Endothelial cell of umbilical vein (primary cell): ENCODE measurements around the gene HEATR5B. TPM values are rescaled to one million over a fixed set of nuclear protein-coding genes. Genes with fewer than 3 reads are reported as not detected.

ENCODE experiments used
- BruUV-seq: library from RNA; stranded (reverse); fragments of 400-500 nt; replicated peaks from 2 replicates; lab custom pipeline; 2021; lab: Mats Ljungman, UMichigan
- CTCF ChIA-PET: fragments of 300-600, 350-600 bp; sonication (Branson Sonifier 250); formaldehyde crosslinking; loops from one replicate; lab custom pipeline; 2021; ENCODE audit warnings: antibody characterized with exemption, inconsistent platforms; lab: Charles Lee
- POLR2A ChIA-PET: fragments of 300-600, 350-600 bp; sonication (Branson Sonifier 250); formaldehyde crosslinking; loops from one replicate; lab custom pipeline; 2021; ENCODE audit warnings: antibody characterized with exemption, inconsistent platforms; lab: Charles Lee
- DNase-seq: peaks from one replicate; pipeline ENCODE4 v3.0.0-alpha.2; 2011; ENCODE audit warnings: low read depth, low spot score
- FAIRE-seq: peaks from 2 replicates; lab custom pipeline; 2011; peaks lifted over from hg19 to GRCh38; lab: Jason Lieb, UNC
- H2AFZ ChIP-seq: 2 replicates; pipeline ENCODE4 v1.6.0; 2012; ENCODE audit warnings: low read depth, low read length, control low read depth, inconsistent platforms
- H3K27ac ChIP-seq: 2 replicates; pipeline ENCODE4 v1.5.1; 2011; ENCODE audit warnings: low read depth, mild to moderate bottlenecking, control low read depth, low read length, moderate library complexity; ENCODE audit not compliant: insufficient read depth
- H3K27me3 ChIP-seq, 2 experiments: 2 replicates each; pipeline versions ENCODE4 v1.6.0 to v1.6.1; 2011; ENCODE audit warnings: low read length in 2 of 2, mixed read lengths in 1 of 2; ENCODE audit not compliant: control insufficient read depth in 2 of 2, insufficient read depth in 2 of 2
- H3K36me3 ChIP-seq, 2 experiments: 2 replicates in 1 of 2; 3 replicates in 1 of 2; pipeline ENCODE4 v1.5.1; 2011; ENCODE audit warnings: low read length in 2 of 2, mild to moderate bottlenecking in 1 of 2, moderate library complexity in 1 of 2; ENCODE audit not compliant: control insufficient read depth in 2 of 2, insufficient read depth in 2 of 2; ENCODE audit errors: extremely low read depth in 1 of 2
- H3K4me1 ChIP-seq: 3 replicates; pipeline ENCODE4 v1.5.1; 2011; ENCODE audit warnings: mild to moderate bottlenecking, low read length; ENCODE audit not compliant: control insufficient read depth, insufficient read depth; ENCODE audit errors: extremely low read depth
- H3K4me2 ChIP-seq: 2 replicates; pipeline ENCODE4 v1.6.1; 2011; ENCODE audit warnings: low read length, control low read depth, mixed read lengths; ENCODE audit not compliant: insufficient read depth
- H3K4me3 ChIP-seq, 3 experiments: fragments of 200-600 bp in 1 of 3; sonication (generic), shearing (Covaris generic) in 1 of 3; replicated peaks in 1 of 3; 2 replicates each; pipeline ENCODE4 v1.5.1; 2011 to 2016; ENCODE audit warnings: control low read depth in 3 of 3, low read length in 3 of 3, mild to moderate bottlenecking in 2 of 3, inconsistent platforms in 1 of 3, low read depth in 1 of 3, moderate library complexity in 1 of 3; ENCODE audit not compliant: insufficient read depth in 1 of 3
- H3K79me2 ChIP-seq: 2 replicates; pipeline ENCODE4 v1.6.0; 2012; ENCODE audit warnings: low read length, inconsistent platforms; ENCODE audit not compliant: control insufficient read depth, insufficient read depth
- H3K9ac ChIP-seq: replicated peaks from 2 replicates; pipeline ENCODE3; 2011; ENCODE audit warnings: low read length, control low read depth; ENCODE audit not compliant: insufficient read depth; ENCODE audit errors: extremely low read depth
- H3K9me1 ChIP-seq: replicated peaks from 3 replicates; pipeline ENCODE4 v1.6.0; 2011; ENCODE audit warnings: mild to moderate bottlenecking, low read length; ENCODE audit not compliant: control insufficient read depth, insufficient read depth; ENCODE audit errors: extremely low read depth
- H3K9me3 ChIP-seq: replicated peaks from 2 replicates; pipeline ENCODE4 v1.5.1; 2012; ENCODE audit warnings: low read length, inconsistent platforms; ENCODE audit not compliant: control insufficient read depth, insufficient read depth
- H4K20me1 ChIP-seq: replicated peaks from 2 replicates; pipeline ENCODE3; 2011; ENCODE audit warnings: mild to moderate bottlenecking, low read length; ENCODE audit not compliant: control insufficient read depth, insufficient read depth; ENCODE audit errors: extremely low read depth
- EZH2 ChIP-seq: IDR thresholded peaks from 2 replicates; pipeline ENCODE4 v1.6.1; 2012; ENCODE audit warnings: borderline replicate concordance, low read depth, mild to moderate bottlenecking, moderate library complexity, low read length, inconsistent platforms; ENCODE audit not compliant: severe bottlenecking
- FOS ChIP-seq: IDR thresholded peaks from 2 replicates; pipeline ENCODE4 v1.6.1; 2011; ENCODE audit warnings: mild to moderate bottlenecking, low read length, moderate library complexity, borderline replicate concordance; ENCODE audit not compliant: insufficient read depth
- GATA2 ChIP-seq: IDR thresholded peaks from 2 replicates; pipeline ENCODE4 v1.7.0; 2011; ENCODE audit warnings: low read depth, mild to moderate bottlenecking, moderate library complexity, mixed read lengths, low read length; ENCODE audit not compliant: insufficient read length, insufficient read depth
- JUN ChIP-seq: IDR thresholded peaks from 2 replicates; pipeline ENCODE4 v1.6.1; 2011; ENCODE audit warnings: borderline replicate concordance, low read depth; ENCODE audit not compliant: insufficient read length, insufficient read depth
- MYC ChIP-seq: IDR thresholded peaks from one replicate; pipeline ENCODE4 v1.6.1; 2011; ENCODE audit warnings: mild to moderate bottlenecking, low read depth, low read length
- POLR2A ChIP-seq: IDR thresholded peaks from 2 replicates; pipeline ENCODE4 v1.6.1; 2012; ENCODE audit warnings: low read depth, mild to moderate bottlenecking, control low read depth, low read length
- POLR2AphosphoS5 ChIP-seq: IDR thresholded peaks from 2 replicates; pipeline ENCODE4 v1.6.1; 2012; ENCODE audit warnings: low read depth, mild to moderate bottlenecking, control low read depth, low read length, moderate library complexity; ENCODE audit not compliant: insufficient read depth
- dilution Hi-C: fragments of 300-500 bp; cut with MboI; formaldehyde crosslinking; loops from one replicate; pipeline ENCODE4 v1.15.0; 2019; ENCODE audit warnings: low sequenced_read_pairs; ENCODE audit not compliant: extremely low pct_ligation_motif_present
- intact Hi-C: fragments of 100-400 bp; cut with micrococcal nuclease; formaldehyde crosslinking; loops from one replicate; pipeline ENCODE4 v1.10.0; 2022
- polyA plus RNA-seq, 4 experiments: library from polyadenylated mRNA; depleted of rRNA in 3 of 4; stranded (reverse) in 3 of 4; unstranded in 1 of 4; fragments of >200 nt; gene quantifications; 2 replicates each; pipeline versions ENCODE4 v1.2.1 to v1.2.3, GENCODE V29; 2011 to 2012; ENCODE audit warnings: missing spikeins in 1 of 4
- total RNA-seq: library from RNA; stranded (reverse); gene quantifications from 2 replicates; pipeline ENCODE4 v1.2.3, GENCODE V29; 2021
- TF ChIP-seq, protein P1 (sequence below): IDR thresholded peaks from 2 replicates; pipeline ENCODE4 v1.6.1; 2011; ENCODE audit not compliant: insufficient read depth, insufficient read length
- TF ChIP-seq, protein P2 (sequence below), 2 donors: IDR thresholded peaks; 1 replicate in 1 of 2; 2 replicates in 1 of 2; pipeline ENCODE4 v1.5.1; 2011; ENCODE audit warnings: low read length in 2 of 2, mild to moderate bottlenecking in 2 of 2, moderate library complexity in 2 of 2, control low read depth in 1 of 2, inconsistent platforms in 1 of 2, low read depth in 1 of 2; ENCODE audit not compliant: insufficient read depth in 1 of 2; ENCODE audit errors: extremely low read depth in 1 of 2

HEATR5B gene
- total and polyA plus RNA-seq, 2 donors (not counting 3 experiments of a cell fraction or from before 2014, with no cell fraction given): 16.1 to 22.5 TPM

DNA sequence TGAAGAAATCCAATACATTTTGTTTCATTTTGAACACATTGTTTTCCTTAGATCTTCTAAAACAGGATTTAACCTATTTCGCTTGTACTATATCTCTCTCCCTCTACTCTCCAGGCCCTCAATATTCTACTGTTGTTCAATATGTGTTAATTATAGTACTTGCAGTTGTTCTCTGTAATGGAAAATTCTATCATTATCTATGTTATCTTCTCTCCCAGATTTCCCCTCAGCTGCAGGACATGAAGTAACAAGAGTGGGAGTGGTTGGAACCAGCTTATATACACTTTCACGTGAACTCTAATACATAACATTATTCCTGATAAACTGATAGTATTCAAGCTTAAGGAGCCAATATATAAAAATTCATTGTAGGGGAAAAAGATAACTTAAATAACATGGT lies 110.9 kb downstream of the HEATR5B start:
- Histone ChIP-seq H4K20me1 (no peaks in the 10 kb centered on the region), H3K27me3 (no peaks in the 10 kb centered on the region), H3K27ac (no peak overlapping the region), H3K9ac (no peak overlapping the region), H3K9me1 (no peaks in the 10 kb centered on the region), H3K4me2 (no peak overlapping the region), H3K9me3 (no peaks in the 10 kb centered on the region), H3K4me3 (no peak overlapping the region), H3K4me1 (peaks cover 3% of the 10 kb centered on the region), H2AFZ (no peak overlapping the region), H3K36me3 (no peaks in the 10 kb centered on the region), H3K79me2 (no peaks in the 10 kb centered on the region)
- TF ChIP-seq GATA2: no peak
- TF ChIP-seq, protein P1, sequence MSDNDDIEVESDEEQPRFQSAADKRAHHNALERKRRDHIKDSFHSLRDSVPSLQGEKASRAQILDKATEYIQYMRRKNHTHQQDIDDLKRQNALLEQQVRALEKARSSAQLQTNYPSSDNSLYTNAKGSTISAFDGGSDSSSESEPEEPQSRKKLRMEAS: no peak
- TF ChIP-seq POLR2A: no peak
- no peak for TF ChIP-seq EZH2
- no peak for TF ChIP-seq JUN
- no peak for TF ChIP-seq POLR2AphosphoS5
- no peak for TF ChIP-seq FOS
- TF ChIP-seq, protein P2, sequence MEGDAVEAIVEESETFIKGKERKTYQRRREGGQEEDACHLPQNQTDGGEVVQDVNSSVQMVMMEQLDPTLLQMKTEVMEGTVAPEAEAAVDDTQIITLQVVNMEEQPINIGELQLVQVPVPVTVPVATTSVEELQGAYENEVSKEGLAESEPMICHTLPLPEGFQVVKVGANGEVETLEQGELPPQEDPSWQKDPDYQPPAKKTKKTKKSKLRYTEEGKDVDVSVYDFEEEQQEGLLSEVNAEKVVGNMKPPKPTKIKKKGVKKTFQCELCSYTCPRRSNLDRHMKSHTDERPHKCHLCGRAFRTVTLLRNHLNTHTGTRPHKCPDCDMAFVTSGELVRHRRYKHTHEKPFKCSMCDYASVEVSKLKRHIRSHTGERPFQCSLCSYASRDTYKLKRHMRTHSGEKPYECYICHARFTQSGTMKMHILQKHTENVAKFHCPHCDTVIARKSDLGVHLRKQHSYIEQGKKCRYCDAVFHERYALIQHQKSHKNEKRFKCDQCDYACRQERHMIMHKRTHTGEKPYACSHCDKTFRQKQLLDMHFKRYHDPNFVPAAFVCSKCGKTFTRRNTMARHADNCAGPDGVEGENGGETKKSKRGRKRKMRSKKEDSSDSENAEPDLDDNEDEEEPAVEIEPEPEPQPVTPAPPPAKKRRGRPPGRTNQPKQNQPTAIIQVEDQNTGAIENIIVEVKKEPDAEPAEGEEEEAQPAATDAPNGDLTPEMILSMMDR (IDR thresholded peaks at IDR 0.05; ENCODE audit: extremely low read depth in 1 of 2, insufficient read depth in 1 of 2, low read depth in 1 of 2, low read length in 2 of 2): no peak
- TF ChIP-seq MYC: no peak
- CTCF ChIA-PET: interaction anchor here (0.8 to 1.4 kb wide), 3 partner anchors 14 to 22 kb away, joined by 3 to 4 read pairs (median 3); no protein-coding TSS in a partner anchor
- POLR2A ChIA-PET: no interaction called here
- FAIRE-seq (peak; percentile 48), DNase-seq (peak; percentile 92)
- no TSS peak for BruUV-seq
- intact Hi-C loops: no loop called here
- dilution Hi-C loops: no loop called here
